Skeletal muscle satellite cell (primary cell): ENCODE measurements around the gene TRIO.

Experiments used
- H3K27me3 ChIP-seq: 2 replicates; pipeline ENCODE4 v1.7.0; 2013; ENCODE audit warnings: low read length; ENCODE audit not compliant: control insufficient read depth, insufficient read depth
- H3K36me3 ChIP-seq: 2 replicates; pipeline ENCODE4 v1.7.0; 2013; ENCODE audit warnings: mild to moderate bottlenecking, control low read depth, low read length; ENCODE audit not compliant: insufficient read depth
- H3K4me1 ChIP-seq: 2 replicates; pipeline ENCODE4 v1.7.0; 2013; ENCODE audit warnings: low read length; ENCODE audit not compliant: control insufficient read depth, insufficient read depth
- H3K4me2 ChIP-seq: 2 replicates; pipeline ENCODE4 v1.7.0; 2013; ENCODE audit warnings: mild to moderate bottlenecking, low read length
- H3K4me3 ChIP-seq: 2 replicates; pipeline ENCODE4 v1.7.0; 2013; ENCODE audit warnings: low read length
- H3K9ac ChIP-seq: 2 replicates; pipeline ENCODE4 v1.7.0; 2013; ENCODE audit warnings: mild to moderate bottlenecking, low read depth, low read length, moderate library complexity
- H3K9me3 ChIP-seq: replicated peaks from 2 replicates; pipeline ENCODE4 v1.7.0; 2013; ENCODE audit warnings: mild to moderate bottlenecking, control low read depth, low read length

Gene TRIO

DNA sequence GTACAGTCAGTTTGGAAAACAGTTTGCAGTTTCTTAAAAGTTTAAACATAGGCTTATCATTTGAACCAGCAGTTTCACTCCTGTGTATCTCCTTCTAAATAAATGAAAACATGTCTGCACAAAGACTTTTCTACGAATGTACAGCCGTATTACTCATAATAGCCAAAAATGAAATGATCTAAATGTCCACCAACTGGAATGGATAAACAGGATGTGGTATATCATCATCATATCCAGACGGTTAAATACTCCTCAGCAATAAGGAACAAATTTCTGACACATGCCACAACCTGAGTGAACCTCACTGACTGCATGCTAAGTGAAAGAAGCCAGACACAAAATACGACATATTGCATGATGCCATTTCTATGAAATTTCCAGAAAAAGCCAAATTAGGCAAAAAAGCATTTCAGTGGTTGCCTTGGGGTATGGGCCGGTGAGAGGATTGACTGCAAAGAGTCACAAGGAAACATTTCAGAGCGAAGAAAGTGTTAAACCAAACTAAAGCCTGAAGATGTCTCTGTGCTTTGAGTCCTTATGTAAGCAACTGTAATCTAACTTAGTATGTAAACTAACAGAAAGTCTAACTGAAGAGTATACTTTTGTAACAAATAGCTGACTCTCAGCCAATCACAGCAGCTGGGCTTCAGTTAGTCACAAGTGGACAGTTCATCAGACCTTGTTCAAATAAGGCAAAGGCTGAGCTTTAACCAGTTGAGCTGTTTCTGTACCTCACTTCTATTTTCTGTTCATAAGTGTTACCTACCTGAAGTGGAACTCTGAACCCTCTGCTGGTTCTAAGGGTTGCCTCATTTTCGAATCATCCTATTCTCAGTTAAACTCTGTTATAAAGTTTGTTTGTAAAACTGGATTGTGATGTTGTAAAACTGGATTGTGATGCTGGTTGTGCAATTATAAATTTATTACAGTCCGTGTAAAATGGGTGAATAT, 65.2 kb downstream of the TRIO start:
- H3K27me3 ChIP-seq = no peaks in the 10 kb centered on the region
- peak overlapping the region; percentile 75 for H3K4me2 ChIP-seq
- peaks cover 94% of the 10 kb centered on the region for H3K4me1 ChIP-seq
- no peaks in the 10 kb centered on the region for H3K9me3 ChIP-seq
- peaks cover 2% of the 10 kb centered on the region for H3K36me3 ChIP-seq
- H3K4me3 ChIP-seq = peak overlapping the region; percentile 52
- H3K9ac ChIP-seq = peak overlapping the region; percentile 70

DNA sequence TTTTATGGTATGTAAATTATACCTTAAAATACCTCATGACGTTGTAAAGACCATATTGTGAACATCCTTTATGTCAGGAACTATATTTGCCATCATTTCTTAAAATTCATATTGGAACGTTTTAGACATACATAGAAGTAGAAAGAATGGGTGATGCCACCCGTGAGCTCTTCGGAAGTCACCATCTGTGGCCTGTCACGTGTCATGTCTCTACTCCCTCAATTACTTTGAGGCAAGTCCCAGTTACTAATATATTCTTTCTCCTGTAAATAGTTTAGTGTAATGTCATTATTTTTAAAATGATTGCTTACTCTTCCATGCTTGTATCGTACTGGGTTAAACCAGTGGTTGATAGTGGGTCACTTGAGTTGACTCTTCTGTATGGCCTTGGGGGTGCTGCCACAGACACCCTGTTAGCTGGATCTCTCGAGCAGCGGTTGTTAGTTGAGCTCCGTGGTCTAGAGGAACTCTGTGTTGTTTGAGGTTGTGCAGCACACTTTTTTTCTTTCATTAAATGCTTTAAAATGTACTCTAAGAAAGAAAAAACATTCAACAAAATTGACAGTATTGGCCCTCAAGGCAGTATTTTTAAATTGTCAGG, 66.2 kb downstream of the TRIO start:
- Histone ChIP-seq H3K9me3 (no peaks in the 10 kb centered on the region), H3K9ac (peak overlapping the region; percentile 70), H3K4me1 (peaks cover 94% of the 10 kb centered on the region)

DNA sequence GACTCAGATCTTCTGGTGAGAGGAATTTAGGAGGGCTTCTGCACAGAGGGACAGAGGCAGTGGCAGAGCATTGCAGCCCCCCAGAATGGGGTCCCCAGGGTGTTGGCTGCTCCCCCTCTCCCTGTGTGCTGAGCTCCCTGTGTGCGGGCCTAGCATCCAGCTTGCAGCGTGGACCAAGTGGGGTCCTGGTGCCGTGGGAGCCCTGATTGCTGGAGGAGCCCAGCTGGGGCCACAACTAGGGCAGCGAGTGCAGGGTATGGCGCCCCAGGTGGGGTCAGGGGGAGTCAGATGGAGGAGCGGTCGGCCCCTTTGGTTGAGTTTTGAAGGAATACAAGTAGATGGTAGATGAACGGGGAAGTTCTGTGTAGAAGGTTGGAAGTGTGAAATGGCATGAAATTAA, 66.7 kb downstream of the TRIO start:
- peak overlapping the region; percentile 5 for H3K4me2 ChIP-seq
- no peaks in the 10 kb centered on the region for H3K36me3 ChIP-seq
- no peak overlapping the region for H3K4me3 ChIP-seq
- no peaks in the 10 kb centered on the region for H3K27me3 ChIP-seq
- peaks cover 89% of the 10 kb centered on the region for H3K4me1 ChIP-seq
- H3K9me3 ChIP-seq = no peaks in the 10 kb centered on the region
- no peak overlapping the region for H3K9ac ChIP-seq

More for the DNA sequence above, 66.2 kb downstream of the TRIO start:
- Histone ChIP-seq H3K27me3 (no peaks in the 10 kb centered on the region), H3K36me3 (no peaks in the 10 kb centered on the region), H3K4me2 (peak overlapping the region; percentile 75), H3K4me3 (peak overlapping the region; percentile 52)

DNA sequence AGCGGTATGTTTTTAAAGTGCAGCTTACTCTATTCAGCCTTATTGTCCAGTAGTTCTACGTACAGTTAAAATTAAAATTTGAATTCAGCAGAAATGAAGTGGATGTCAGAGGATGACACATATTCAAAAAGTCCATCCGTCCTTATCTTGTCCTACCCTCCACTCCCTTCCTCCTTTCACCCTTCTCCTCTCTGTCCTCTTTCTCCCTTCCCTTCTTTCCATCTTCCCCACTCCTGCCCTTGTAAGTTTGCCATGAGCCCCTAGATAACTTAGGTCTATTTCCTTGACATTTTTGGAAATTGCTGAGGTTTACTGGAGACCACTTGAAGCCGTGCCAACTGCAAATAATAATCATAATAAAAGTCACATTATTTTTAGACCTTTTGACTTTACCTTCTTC, 67.6 kb downstream of the TRIO start:
- H3K9me3 ChIP-seq = no peaks in the 10 kb centered on the region
- H3K27me3 ChIP-seq = no peaks in the 10 kb centered on the region
- H3K36me3 ChIP-seq = no peaks in the 10 kb centered on the region
- H3K4me2 ChIP-seq = peak overlapping the region; percentile 14
- no peak overlapping the region for H3K4me3 ChIP-seq
- H3K9ac ChIP-seq = no peak overlapping the region
- peaks cover 80% of the 10 kb centered on the region for H3K4me1 ChIP-seq

DNA sequence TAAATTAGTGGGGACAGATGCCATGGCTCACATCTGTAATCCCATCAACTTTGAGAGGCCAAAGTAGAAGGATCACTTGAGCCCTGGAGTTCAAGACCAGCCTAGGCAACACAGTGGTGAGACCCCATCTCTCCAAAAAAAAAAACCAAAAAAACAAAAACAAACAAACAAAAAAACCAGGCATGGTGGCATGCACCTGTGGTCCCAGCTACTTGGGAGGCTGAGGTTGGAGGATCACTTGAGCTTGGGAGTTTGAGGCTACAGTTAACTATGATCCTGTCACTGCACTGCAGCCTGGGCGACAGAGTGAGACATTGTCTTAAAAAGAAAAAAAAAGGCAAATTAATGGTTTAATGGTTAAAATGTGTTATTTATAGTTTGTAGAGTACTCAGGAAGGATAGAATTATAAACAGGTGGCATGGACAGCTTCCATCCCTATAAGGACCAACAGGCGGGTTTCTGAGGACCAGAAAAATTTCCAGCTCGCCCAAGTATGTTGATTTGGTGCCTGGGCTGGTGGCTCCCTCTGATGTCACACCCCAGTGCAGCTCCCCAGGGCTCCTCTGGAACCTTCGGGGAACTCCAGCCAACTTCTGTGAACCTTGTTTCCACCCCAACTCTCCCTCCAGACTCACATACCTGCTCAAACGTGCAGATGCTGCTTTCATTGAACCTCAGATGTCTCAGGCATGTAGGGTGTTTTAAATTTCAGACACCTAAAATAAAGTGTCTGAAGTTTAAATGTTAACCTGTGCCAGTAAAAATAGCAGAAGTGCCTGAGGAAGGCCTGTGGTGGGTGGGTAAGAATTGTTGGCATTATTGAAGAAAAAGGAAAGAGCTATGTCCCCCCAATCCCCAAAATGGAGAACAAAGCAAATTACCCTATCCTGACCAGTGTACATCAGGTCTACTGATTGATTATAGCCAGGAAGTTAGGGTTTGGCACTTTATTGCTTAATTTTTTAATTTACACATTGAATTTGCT, 69.0 kb downstream of the TRIO start:
- H3K4me2 ChIP-seq = peak overlapping the region; percentile 18
- no peaks in the 10 kb centered on the region for H3K9me3 ChIP-seq
- no peaks in the 10 kb centered on the region for H3K36me3 ChIP-seq
- no peak overlapping the region for H3K9ac ChIP-seq
- H3K4me3 ChIP-seq = no peak overlapping the region
- H3K4me1 ChIP-seq = peaks cover 80% of the 10 kb centered on the region
- no peaks in the 10 kb centered on the region for H3K27me3 ChIP-seq

DNA sequence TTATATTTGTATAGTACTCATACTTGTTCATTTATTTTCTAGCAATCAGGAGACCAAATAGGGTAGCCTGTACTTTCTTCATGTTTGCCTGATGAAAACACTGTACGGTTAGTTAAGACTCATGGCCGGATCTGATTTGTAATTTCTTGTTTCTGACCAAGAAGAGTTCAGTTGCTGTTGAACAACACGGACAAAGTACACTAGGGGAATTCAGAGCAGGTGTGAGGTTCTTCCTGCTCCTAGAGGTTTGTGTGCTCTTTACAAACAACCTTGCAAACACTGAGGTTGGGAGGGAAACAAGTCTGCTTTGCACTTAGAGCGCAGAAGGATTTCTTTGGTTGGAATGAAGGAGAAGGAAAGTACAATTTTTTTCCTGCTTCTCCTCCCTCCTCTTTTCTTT, 69.7 kb downstream of the TRIO start:
- Histone ChIP-seq H3K4me3 (no peak overlapping the region), H3K9ac (no peak overlapping the region), H3K9me3 (no peaks in the 10 kb centered on the region), H3K27me3 (no peaks in the 10 kb centered on the region), H3K4me2 (peak overlapping the region; percentile 13), H3K36me3 (no peaks in the 10 kb centered on the region), H3K4me1 (peaks cover 80% of the 10 kb centered on the region)

DNA sequence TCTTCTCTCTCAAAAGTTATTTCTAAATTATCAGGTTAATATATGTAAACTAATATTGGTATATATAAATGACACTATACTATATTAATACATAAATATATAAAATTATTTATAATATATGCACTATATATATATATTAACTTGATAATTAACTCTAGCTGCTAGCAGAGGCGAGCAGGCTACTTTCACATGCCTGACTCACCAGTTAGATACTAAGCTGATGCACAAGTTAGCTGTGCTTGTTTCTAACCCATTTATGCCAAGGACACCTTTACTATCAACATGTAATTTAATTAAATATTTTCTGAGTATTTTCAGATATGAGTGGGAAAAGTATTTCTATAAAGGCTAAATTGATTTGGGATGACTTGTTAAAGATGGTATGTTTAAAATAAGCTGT, 70.1 kb downstream of the TRIO start:
- H3K36me3 ChIP-seq = no peaks in the 10 kb centered on the region
- H3K9me3 ChIP-seq = no peaks in the 10 kb centered on the region
- H3K4me3 ChIP-seq = no peak overlapping the region
- no peaks in the 10 kb centered on the region for H3K27me3 ChIP-seq
- H3K4me1 ChIP-seq = peaks cover 82% of the 10 kb centered on the region
- no peak overlapping the region for H3K4me2 ChIP-seq
- no peak overlapping the region for H3K9ac ChIP-seq

DNA sequence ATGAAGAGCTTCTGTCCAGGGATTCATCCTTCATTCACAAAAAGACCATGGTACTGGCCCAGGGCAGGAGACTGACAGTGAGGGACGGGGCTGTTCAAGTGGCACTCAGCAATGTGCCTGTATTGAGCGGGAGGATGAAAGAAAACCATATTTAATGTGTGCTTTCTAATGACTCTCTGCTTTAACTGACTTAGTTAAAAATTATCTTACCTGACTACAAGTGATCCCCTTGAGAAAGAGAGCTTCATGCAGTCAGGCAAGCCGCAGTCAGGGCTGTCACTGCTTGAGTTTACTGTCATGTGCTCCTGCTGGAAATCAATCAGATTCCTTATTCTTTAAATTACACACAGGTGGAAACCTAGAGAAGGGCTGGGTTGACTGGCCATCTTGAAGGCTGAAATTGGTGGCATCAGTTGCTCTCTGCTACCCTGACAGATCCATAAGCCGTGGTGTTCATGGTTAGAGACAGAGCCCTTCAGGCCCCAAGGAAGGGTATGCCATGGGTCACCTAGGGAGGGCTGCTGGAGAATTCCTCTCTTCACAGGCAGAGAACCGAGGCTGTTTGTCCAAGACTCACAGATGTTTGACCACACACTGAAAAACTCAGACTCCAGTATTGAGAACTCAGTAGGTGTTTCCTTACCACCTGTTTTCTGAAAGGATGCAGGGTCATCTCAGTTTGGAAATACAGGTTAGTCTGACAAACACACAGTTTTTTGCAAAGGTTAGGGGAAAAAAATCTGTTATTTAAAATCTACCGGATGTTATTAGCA, 70.9 kb downstream of the TRIO start:
- Histone ChIP-seq H3K9me3 (no peaks in the 10 kb centered on the region), H3K4me3 (no peak overlapping the region), H3K4me1 (peaks cover 82% of the 10 kb centered on the region), H3K4me2 (no peak overlapping the region), H3K27me3 (no peaks in the 10 kb centered on the region), H3K9ac (no peak overlapping the region), H3K36me3 (no peaks in the 10 kb centered on the region)

DNA sequence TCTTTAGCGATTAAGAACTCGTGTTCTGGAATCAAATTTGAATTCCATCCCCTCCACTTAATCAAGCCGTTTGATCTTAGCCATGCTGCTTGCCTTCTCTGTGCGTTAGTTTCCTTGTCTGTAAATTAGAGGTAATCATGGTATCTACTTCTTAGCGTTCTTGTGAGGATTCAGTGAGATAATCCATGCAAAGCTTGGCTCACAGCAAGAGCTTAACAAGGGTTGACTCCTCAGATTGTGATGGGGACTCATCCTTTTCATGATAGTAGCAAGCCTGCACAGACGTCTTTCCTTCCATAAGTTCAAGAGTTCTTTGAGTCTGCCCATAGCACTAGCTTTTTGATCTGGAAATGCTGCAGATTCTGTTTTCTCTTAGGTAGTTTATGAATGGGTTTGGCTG, 72.8 kb downstream of the TRIO start:
- H3K4me1 ChIP-seq = peaks cover 81% of the 10 kb centered on the region
- no peak overlapping the region for H3K4me2 ChIP-seq
- no peak overlapping the region for H3K4me3 ChIP-seq
- H3K27me3 ChIP-seq = no peaks in the 10 kb centered on the region
- H3K9me3 ChIP-seq = no peaks in the 10 kb centered on the region
- H3K36me3 ChIP-seq = no peaks in the 10 kb centered on the region
- H3K9ac ChIP-seq = no peak overlapping the region

DNA sequence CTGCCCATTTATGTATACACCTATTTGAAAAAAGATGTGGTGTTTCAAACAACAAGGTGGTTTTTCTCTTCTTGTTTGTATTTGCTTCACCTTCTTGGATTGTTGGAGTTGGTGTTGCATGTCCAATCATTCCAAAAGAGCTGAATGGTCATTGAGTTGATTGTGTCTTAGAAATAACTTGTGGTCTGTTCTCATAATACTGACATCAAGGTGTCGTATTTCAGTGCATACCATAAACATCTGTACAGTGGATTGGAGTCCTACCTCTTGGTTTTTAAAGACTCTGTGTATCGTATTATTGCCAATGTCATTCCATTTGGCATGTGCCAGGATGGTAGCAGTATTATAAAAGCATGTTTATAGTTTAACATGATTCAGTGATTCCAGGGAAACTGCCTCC, 73.2 kb downstream of the TRIO start:
- no peaks in the 10 kb centered on the region for H3K27me3 ChIP-seq
- no peak overlapping the region for H3K4me2 ChIP-seq
- no peaks in the 10 kb centered on the region for H3K9me3 ChIP-seq
- H3K36me3 ChIP-seq = peaks cover 3% of the 10 kb centered on the region
- no peak overlapping the region for H3K4me3 ChIP-seq
- H3K9ac ChIP-seq = no peak overlapping the region
- H3K4me1 ChIP-seq = peaks cover 81% of the 10 kb centered on the region
